GM21619 (cell line): ENCODE data around the gene KLHL26.
"Not testable (repeated sequence)": the region's sequence is repeated elsewhere in the genome, so short reads cannot be mapped to it uniquely, and the experiment has no call there.

ENCODE experiments used
- ATAC-seq: cut with Tn5 transposase; IDR thresholded peaks from one replicate; pipeline ENCODE4 v1.9.1; 2021; ENCODE audit not compliant: unreplicated experiment

KLHL26 gene

DNA sequence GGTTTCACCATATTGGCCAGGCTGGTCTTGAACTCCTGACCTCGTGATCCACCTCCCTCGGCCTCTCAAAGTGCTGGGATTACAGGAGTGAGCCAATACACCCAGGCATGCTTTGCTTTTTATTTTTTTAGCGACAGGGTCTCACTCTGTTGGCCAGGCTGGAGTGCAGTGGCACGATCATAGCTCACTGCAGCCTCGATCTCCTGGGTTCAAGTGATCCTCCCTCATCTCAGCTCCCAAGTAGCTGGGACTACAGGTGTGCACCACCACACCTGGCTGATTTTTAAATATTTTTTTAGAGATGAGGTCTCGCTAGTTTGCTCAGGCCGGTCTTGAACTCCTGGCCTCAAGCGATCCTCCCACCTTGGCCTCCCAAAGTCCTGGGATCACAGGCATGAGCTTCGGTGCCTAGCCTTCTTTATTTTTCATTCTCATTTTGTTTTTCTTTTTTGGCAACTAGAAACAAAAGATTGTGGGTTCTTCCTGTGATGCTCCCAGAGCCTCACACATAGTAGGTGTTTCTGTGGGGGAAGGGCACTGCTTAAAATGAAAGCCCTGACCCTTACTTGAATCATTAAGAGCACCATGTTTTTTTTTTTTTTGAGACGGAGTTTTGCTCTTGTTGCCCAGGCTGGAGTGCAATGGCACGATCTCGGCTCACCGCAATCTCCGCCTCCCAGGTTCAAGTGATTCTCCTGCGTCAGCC lies 36.0 kb upstream of the KLHL26 start:
- not testable (repeated sequence) for ATAC-seq

DNA sequence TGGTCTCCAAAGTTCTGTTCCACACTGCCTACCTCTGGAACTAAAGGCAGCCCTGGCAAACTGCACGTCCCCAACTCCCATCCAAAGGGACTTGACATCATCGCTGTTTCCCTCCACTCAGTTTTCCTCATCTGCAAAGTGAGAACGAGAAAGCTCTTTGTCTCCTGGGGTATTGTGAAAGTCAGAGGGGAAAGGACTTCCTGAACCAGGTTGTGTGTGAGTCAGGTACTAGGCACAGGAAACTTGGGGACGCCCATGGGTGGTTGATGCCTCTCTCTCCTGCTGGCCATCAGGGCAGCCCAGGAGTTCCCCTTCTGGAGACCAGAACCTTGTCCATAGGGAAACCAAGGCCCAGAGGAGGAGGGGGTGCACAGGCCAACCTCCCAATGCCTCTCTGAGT lies 35.0 kb upstream of the KLHL26 start:
- ATAC-seq, result no peak

DNA sequence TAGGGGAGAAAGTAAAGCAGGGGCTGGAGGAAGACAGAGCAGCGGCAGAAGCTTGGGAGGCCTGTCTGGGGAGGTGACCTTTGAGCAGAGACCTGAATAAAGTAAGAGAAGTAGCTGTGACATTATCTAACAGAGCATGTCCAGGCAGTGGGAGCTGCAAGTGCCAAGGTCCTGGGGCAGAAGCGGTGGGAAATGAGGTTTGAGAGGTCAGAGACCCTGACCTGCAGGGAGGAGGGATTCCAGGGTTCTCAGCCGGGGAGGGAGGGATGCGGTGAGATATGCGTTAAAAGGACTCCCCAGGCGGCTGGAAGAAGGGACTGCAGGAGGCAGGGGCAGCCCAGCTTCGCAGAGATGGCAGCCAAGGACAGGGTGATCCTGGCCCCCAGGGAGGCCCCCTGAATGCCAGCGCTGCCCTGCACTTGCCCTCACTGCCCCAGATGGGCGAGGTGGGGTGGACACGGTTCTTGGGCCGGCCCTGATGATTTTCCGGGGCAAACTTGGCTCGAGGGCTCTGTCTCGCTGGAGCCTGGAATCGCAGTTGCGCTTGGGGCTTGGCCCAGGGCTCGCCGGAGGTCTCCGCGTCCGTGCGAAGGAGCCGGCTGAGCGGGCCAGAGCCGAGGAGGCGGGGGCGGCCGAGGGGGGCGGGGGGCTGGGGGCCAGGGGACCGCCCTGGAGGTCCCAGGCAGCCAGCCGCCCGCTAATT lies 33.4 kb upstream of the KLHL26 start:
- no peak for ATAC-seq

DNA sequence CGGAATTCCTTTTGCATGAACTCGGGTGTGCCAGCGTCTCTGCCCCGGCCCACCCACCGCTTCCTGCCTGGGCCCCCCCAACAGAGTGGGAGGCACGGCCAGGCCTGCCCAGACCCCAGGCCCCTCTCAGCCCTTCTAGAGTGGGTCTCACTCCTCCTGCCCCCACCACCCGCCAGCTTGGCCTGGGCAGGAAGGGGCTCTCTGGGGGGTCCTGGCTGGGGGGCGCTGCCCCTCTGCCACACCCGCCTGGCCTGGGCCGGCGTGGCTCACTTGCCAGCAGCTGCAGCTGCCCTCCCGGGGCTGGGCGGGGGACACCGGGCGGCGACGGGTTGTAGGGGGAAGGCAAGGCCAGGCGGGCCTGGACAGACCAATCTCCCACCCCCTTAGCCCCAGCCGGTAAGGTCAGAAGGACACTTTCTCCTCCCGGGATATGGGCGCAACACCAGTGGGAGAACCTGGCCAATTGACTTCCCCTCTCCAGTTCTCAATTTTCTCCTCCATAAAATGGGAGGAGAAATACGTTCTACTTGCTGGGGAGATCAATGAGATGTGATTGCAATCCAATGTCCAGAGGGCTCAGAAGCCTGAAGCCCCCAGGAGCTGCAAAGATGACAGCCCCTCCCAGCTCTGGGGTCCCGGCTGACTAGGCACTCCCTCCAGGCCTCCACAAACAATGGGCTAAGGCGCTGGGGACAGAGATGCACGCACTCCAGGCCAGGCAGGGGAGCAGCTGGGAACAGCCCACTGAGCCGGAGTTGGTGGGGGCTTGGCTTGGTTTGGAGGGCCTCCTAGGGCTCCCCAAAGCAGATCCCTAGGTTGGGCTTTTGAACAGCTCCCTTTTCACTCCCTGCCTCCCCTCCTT lies 32.6 kb upstream of the KLHL26 start:
- no peak for ATAC-seq

DNA sequence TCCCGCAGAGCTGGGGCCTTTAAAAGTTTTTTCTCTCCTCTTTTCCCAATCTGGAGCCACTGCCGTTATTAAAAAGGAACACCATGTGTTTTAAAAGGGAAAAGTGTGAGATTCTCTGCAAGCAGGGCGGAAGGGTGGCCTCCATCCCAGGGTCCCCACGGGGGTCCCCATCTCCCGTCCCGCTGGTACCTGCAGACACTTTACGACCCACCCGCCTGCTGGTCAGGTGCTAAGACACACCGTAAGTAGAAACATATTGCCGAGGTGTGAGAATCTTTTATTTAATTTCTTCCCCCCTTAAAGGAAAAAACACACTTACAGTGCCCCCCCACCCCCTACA lies 32.0 kb upstream of the KLHL26 start:
- ATAC-seq, result no peak

DNA sequence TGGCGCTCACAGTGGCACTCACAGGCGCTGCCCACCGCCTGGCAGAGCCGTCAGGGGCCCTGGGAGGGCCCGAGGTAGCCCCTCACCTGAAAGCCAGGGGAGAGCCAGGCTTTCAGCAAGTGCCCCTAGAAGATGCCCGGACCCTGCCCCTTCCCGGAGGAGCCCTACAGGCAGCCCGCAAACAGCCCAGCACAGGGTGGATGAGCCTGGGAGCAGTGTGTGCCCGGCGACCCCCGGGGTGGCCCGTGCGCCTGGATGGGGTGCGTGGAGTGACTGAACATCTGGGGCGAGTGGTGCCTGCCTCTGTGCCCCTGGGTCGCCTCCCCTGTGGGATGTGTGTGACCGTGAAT lies 31.7 kb upstream of the KLHL26 start:
- no peak for ATAC-seq

DNA sequence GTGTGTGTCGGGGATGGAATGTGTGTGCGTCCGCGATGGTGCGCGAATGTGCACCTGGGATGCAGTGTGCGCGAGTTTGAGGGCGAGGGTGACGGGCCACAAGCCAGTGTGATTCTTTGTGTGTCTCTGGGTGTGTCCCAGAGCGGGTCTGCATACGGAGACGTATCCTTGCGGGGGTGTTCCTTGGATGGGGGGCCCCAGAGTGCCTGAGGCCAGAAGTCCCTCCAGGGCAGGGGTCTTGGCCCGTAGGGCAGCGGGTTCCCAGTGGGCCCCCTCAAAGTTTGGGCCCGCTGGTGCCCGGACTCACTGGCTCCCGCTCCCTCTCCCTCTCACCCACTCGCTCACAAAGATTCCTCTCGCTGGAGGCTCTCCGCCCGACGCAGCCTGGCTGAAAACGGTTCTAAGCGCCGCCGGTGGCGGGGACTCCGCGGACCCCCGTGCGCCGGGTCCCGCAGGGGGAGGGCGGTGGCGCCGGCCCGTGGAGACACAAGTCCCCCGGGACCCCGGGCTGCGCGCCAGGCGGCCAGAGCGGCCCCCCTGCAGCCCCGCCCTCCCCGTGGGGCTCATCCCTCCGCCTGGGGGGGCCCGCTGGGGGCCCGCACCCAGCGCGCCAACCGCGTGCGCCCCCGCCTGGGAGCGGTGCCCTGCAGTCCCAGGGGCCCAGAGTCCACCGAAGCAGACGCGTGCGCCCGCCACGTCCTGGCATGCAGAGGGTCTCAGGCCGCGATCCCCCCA lies 31.1 kb upstream of the KLHL26 start:
- no peak for ATAC-seq

DNA sequence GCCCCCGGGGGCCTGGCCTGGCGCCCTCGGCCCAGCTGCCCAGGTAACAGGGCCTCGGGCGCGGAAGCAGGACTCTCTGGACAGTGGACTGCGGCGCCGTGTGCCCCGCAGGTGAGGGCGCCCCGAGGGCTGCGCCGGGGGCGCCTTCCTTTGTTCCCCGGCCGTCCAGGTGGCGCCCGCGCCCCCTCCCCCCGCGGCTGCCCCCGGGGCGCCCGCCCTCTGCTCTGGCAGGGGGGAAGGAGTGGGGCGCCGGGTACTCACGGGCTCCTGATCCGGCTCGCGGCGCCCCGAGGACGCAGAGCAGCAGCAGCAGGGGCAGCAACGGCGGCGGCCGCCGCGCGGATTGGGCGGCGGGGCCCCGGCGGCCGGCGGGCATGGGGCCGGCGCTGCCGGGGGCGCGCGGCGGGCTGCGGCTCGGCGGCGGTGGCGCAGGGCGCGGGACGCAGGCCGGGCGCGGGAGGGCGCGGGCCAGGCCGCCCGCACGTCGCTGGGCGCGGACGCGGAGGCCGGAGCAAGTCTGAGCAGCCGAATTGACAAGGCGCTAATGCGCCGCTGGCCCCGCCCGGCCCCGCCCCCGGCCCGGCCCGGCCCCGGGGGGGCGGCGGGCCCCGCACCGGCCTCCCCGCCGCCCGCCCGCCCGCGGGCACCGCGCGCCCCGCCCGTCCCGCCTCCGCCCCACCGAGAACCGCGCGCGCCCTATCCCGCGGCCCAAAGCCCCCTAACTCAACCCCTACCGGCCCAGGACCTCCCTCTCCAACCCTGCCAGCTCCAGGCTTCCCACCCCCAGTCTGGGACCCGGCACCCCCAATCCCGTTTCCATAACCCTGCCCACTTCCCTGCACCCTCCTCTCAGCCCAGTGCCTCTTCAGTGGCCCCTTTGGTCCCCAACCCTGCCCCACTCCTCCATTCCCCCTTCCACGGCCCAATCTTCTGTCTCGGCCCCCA lies 30.3 kb upstream of the KLHL26 start, which contains the start of gene CRLF1:
CRLF1 (minus strand) TSS at position 519 of the 945 bp plus-strand sequence; CDS start at position 376, 143 bp downstream.
- no peak for ATAC-seq

DNA sequence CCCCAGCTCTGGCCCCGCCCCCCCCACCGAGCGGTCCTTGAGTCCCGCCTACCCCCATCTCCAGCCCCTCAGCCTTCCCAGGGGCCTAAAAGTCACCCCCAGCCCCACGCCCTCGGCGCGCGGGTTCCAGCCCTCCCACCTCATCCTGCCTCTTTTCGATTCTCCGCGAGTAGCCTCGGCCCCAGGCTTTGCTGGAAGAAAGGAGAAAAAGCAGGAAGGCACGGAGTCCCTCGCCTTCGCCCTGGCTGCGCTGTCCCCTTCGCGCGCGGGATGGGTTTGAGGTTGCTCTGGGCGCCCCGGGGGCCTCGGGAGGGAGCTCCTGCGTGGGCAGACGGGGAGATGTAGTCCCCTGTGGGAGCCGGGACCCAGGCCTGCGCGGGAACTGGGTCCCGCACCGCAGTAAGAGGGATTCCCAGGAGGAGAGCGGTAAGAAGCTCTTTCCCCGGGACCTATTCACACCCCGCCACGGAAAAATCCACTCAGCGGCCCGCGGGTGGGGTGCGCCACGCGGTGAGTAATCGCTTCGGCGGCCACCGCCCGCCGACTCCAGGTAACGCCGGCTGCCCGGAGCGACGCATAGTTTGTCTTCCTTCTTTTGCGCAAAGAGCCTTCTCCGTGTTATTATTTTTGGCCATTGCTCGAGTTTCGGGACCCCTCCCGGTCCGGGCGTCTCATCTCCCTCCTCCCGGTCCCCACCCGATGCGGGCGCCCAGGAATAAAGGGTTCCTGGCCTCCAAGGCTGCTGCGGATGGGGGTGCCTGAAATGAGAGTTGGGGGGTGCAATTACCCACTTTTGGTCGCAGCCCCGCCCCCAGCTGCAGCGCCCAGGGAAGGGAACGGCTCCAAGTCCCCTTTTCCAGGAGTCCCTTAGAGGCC lies 29.4 kb upstream of the KLHL26 start:
- ATAC-seq, result no peak

DNA sequence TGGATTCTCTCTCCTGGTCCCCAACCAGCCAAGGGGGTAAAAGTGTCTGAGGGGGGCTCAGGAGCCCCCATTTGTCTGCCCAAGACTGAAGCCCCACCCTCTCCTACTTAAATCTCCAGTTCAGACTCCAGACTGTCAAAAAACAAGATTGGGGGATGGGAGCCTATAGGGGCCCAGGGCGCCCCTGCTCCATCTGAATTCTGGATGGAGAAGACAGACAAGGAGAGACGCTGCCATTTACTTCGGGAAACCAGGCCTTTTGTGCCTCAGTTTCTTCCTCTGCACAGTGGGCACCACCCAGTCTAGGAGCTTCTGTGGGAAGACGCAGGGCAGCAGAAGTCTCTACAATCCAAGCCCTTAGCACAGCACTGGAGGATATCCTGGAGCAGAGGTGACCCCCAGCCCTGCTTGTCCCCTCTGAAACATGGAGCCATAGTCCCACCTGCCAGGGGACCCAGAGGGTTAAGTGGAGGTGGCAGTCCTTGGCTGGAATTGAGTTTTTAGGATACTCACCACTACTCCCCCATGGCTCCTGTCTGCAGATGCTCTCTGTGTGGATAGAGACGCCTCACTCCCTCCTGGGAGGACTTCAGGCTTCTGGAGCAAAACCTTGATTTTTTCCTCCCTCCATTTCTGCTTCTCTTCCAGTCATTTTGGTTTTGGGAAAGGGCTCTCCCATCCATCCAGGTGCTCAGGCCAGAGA lies 28.6 kb upstream of the KLHL26 start:
- ATAC-seq, result no peak

DNA sequence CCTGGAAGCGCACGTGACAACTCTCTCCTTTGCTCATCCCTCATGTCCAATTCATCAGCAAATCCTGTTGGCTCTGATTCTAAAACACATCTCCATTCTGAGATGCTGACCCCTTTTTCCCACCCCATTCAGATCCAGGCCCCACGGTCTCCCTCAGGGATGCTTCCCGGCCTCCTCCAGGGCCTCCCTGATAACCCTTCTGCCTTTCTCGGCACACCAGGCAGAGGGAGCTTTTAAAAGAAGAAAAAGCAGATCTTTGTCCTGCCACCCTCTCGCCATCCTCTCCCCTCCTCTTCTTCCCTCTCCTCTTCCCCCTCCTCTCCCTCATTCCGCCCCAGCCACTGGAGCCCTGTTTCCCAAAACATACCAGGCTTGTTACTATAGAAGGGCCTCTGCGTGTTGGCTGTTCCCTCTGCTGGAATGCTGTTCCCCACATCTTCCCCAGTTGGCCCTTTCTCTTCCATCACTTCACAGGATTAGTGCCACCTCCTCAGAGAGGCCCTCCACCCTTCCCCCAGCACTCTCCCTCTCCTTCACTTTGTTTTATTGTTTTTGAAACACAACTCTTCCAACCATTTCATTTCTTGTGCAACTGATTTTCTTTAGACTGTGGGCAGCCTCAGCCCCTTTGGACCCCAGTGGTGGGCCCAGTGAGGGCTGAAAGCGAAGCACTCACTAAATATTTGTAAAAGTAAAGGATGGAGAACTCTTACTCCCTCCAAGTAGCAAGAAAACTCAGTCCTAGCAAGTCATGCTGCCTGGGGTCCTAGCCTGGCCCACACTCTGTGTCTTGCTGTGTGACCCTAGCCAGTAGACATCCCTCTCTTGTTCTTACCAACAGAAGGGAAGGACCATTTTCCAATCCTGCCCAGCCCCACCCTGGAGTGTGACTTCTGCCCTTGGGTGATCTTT lies 27.8 kb upstream of the KLHL26 start:
- ATAC-seq, result no peak

DNA sequence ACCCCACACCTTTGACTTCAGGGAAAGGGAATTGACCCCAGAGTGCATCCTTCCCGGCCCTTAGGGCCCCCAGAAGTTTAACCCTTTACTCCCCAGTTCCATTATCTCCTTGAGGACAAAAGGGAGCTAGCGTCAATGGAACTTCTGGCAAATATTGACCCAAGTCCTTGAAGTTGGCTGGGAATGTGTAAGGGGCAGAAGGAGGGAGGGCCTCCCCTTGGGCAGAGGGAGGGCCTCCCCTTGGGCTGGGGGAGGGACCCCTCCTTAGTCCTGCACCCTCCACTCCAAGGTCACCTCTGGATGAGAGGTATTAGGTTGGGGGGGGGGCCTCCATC lies 27.1 kb upstream of the KLHL26 start:
- ATAC-seq, result no peak

DNA sequence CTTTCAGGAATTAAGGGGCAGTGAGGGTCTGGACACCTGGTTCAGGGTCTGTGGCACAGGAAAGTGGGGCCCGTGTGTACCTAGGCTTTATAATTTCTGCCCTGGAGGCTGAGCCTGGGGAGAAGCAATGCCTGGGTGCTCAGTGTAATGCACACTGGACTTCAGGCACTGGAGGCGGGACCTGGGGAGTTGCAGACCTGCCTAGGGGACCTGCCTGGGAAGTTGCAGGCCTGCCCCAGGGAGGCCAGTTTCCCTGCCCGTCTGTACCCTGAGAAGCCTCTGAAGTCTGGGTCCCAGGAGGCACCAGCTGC lies 26.6 kb upstream of the KLHL26 start:
- ATAC-seq, result no peak

DNA sequence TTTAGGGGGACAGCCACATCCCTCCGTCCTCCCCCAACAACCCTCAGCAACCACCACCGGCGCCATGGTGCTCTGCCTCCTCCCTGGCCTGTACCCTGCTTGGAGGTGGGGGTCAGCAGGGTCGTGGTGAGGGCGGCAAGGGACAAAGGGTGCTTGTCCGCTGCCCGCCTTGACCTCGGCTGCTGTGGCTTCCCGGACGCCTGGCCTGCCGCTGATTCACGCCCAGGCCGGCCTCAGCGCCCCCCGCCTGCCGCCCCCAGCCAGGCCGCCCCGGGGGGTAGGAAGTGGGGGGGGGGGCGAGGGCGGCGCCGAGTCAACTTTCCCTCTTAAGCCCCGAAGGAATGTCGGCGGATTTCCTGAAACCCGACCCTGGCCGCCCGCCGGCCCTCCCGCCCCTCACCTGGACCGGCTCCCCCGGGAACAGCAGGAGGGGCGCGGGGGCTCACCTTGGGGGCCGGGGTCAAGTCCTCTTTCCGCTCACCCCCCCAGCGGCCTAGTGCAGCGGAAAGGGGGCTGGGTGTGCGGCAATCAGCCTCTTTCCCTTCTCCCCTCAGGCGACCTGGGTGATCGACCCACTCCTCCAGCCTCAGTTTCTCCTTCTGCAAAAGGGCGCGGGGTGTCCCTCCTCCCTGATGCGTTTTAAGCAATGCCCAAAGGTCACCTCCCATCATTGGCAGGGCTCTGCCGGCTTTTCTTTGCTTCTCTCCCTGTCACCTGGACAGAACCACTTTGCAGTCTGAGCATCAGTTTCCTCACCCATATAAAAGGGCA lies 26.1 kb upstream of the KLHL26 start:
- ATAC-seq, result no peak

DNA sequence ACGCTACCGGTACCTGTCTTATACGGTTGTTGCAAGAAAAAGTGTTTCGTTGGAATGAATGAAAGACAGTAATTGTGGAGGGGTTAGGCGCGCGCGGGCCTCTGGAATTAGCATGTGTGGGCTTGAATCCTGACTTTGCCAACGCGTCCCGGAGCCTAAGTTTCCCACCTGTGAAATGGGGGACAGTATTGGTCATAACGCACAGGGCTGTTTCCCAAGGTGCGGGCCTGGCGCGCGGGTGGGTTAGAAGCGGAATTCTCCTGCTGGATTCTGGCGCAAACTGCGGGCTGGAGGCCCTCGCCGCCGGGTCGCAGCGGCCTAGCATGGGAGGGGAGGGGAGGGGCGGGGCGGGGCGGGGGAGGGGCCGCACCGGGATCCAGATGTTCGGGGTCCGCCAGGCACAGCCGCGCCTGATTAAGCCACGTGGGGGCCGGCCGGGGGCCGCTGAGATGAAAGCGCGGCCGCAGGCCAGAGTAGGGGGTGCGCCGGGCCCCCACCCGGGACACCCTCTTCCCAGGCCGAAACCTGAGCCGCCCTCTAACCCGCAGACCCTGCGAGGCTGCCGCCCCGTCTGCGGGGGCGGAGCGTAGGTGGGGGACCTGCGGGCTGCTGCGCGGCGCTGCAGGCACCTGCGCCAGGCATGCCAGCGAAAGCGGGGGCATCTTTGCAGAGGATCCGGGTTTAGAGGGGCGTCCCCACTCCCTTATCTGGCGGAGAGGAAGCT lies 25.3 kb upstream of the KLHL26 start:
- ATAC-seq, result no peak

DNA sequence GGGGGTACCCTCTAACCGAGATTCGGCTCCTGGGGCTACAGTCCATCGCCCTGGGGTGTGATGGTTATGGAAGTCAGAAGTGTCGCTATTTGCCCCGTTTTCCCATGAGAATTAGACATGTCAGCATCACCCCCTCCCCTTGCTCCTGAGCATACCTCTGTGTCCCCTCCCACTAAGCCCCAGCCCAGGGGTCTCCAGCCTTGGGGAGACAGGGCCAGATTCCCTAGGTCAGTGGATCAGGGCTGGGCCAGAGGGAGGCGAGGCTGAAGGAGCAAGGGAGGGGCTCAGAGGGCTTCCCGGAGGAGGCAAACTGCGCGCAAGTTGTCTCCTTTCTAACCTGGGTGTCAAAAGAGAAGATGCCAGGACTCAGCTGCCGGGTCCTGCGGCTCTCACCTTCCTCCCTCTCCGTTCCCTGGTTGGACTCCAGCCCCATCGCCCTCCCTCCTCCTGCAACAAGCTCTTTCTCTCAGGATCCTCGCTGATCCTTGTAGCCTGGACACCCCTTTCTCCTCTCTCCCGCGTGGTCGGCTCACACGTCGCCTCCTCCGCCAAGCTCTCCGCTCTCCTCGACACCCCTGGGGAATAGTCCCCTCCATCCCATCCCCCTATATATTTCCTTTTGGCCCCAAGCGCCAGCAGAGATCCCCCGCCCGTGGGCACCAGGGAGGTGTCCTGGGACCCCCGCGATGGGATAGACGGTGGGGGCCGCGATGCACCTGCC lies 24.6 kb upstream of the KLHL26 start:
- ATAC-seq, result no peak
